ENCODE data around the gene ZSWIM5.
"Not testable (repeated sequence)": the region's sequence is repeated elsewhere in the genome, so short reads cannot be mapped to it uniquely, and the experiment has no call there.

ZSWIM5 gene

GRCh38 chr1:45097944-45098343 lies 108.5 kb downstream of the ZSWIM5 start:
- DNase-seq (ENCODE audit: insufficient read length, low spot score) (no peak), FAIRE-seq (no peak)

- DNase-seq (ENCODE audit: insufficient read length, low spot score) (no peak), FAIRE-seq (no peak)
These were observed 109.3 kb downstream of the ZSWIM5 start for GRCh38 chr1:45097079-45097478.

DNA sequence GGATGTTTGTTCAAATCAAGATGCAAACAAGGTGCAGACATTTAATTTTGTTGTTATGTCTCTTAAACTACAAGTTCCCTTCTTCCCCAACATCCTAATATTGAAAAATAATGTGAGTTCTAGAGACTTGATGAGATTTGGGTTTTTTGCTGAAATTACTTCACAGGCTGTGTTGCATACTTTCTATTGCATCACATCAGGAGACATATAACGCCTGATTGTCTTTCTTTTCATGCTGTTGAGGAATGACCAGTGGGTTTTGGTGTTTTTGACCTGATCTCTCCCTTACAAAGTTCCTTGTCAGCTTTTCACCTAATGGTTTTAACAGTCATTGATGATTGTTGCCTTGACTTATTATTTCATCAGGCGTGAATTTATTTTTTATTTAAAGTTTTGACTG lies 111.0 kb downstream of the ZSWIM5 start:
- no peak for FAIRE-seq
- DNase-seq (ENCODE audit: insufficient read length, low spot score), result no peak

DNA sequence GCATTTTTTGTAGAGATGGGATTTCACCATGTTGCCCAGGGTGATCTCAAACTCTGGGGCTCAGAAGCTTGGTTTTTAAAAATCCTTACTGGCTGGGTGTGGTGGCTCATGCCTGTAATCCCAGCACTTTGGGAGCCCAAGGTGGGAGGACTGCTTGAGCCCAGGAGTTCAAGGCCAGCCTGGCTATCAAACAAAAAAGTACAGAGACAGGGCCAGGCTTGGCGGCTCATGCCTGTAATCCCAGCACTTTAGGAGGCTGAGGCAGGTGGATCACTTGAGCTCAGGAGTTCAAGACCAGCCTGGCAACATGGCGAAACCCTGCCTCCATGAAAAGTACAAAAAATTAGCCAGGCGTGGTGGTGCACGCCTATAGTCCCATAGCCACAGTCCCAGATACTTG lies 112.0 kb downstream of the ZSWIM5 start:
- not testable (repeated sequence) for FAIRE-seq

GRCh38 chr1:45093334-45093733 lies 113.1 kb downstream of the ZSWIM5 start:
- no peak for FAIRE-seq
- no peak for DNase-seq (ENCODE audit: insufficient read length, low spot score)

More for the DNA sequence above, 112.0 kb downstream of the ZSWIM5 start:
- not testable (repeated sequence) for DNase-seq (ENCODE audit: insufficient read length, low spot score)

DNA sequence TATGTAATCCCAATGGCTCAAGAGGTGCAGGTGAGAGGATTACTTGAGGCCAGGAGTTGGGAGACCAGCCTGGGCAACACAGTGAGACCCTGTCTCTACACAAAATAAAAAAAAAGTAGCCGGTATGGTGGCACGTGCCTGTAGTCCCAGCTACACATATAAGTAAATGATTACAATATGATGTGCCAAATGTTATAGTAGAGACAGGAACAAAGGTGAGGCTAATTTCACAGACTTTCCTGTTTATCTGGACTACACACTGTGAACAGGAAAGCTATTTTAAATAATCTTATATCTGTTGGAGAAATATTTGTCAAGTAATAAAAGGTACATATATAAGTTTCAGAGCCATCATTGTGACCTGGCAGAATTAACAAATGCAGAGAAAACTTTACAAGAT lies 116.7 kb downstream of the ZSWIM5 start:
- FAIRE-seq, result no peak

DNA sequence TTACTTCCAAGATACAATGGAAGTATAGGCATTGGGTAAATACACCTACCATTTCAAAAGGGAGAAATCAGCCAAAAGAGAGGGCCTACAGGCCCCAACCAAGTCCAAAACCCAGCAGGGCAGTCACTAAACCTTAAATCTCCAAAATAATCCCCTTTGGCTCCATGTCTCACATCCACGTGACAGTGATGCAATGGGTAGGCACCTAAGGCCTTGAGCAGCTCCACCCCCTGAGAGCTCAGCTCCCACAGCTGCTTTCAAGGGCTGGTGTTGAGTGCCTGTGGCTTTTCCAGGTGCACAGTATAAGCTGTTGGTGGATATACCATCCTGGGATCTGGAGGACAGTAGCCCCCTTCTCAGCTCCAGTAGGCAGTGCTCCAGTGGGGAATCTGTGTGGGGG lies 121.8 kb downstream of the ZSWIM5 start:
- DNase-seq (ENCODE audit: insufficient read length, low spot score) (no peak), FAIRE-seq (no peak)

More for the DNA sequence above, 116.7 kb downstream of the ZSWIM5 start:
- no peak for DNase-seq (ENCODE audit: insufficient read length, low spot score)

DNA sequence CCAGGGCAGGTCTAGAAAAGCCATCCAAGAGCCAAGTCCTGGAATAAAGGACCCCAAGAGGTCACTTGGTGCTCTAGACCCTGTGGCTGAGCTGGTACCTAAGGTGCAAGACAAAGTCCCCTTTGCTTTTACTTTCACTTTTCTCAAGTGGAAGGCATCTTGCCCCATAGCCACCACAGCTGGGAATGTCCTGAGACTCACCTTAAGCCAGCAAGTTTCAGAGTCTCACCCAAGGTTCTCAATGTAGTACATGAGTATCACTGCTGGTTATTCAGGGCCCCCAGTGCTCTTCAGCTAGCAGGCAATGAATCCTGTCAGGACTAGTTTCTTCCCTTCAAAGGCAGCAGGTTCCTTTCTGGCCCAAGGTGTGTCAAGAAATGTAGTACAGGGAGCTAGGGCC lies 126.9 kb downstream of the ZSWIM5 start:
- FAIRE-seq, result no peak

GRCh38 chr1:45076959-45077358 lies 129.4 kb downstream of the ZSWIM5 start:
- FAIRE-seq, result not testable (repeated sequence)

More for the DNA sequence above, 126.9 kb downstream of the ZSWIM5 start:
- DNase-seq (ENCODE audit: insufficient read length, low spot score), result no peak

DNA sequence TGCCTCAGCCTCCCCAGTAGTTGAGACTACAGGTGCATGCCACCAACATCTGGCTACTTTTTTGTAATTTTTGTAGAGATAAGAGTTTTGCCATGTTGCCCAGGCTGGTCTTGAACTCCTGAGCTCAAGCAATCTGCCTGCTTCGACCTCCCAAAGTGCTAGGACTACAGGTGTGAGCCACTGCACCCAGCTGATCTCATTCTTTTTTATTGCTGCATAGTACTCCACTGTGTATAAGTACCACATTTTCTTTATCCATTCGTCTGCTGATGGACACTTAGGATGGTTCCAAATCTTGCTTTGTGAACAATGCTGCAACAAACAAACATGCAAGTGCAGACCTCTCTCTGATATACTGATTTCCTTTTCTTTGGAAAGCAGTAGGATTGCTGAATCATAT lies 134.8 kb downstream of the ZSWIM5 start:
- no peak for DNase-seq (ENCODE audit: insufficient read length, low spot score)
- FAIRE-seq, result no peak

More at GRCh38 chr1:45076959-45077358, 129.4 kb downstream of the ZSWIM5 start:
- not testable (repeated sequence) for DNase-seq (ENCODE audit: insufficient read length, low spot score)

- no peak for FAIRE-seq
- DNase-seq (ENCODE audit: insufficient read length, low spot score), result no peak
These were observed 138.6 kb downstream of the ZSWIM5 start for GRCh38 chr1:45067806-45068205.

GRCh38 chr1:45065083-45065482 lies 141.3 kb downstream of the ZSWIM5 start:
- DNase-seq (ENCODE audit: insufficient read length, low spot score) (no peak), FAIRE-seq (no peak)

DNA sequence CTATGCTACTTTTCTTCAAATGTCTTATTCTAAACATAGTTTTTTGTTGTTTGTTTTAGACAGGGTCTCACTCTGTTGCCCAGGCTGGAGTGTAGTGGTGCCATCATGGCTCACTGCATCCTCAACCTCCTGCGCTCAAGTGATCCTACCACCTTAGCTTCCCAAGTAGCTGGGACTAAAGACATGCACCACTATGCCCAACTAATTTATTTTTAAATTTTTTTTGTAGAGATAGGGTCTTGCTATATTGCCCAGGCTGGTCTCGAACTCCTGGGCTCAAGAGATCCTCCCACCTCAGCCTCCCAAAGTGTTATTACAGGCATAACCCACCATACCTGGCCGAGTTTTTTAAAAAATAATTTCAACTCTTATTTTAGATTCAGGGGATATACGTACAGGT lies 143.9 kb downstream of the ZSWIM5 start:
- not testable (repeated sequence) for DNase-seq (ENCODE audit: insufficient read length, low spot score); FAIRE-seq

GRCh38 chr1:45059829-45060228 lies 146.6 kb downstream of the ZSWIM5 start:
- FAIRE-seq, result no peak

GRCh38 chr1:45057542-45057941 lies 148.9 kb downstream of the ZSWIM5 start:
- DNase-seq (ENCODE audit: insufficient read length, low spot score), result no peak
- no peak for FAIRE-seq

More at GRCh38 chr1:45059829-45060228, 146.6 kb downstream of the ZSWIM5 start:
- DNase-seq (ENCODE audit: insufficient read length, low spot score), result no peak

GRCh38 chr1:45051005-45051772 lies 155.2 kb downstream of the ZSWIM5 start:
- FAIRE-seq (peak; percentile 38), DNase-seq (ENCODE audit: insufficient read length, low spot score) (no peak)

- DNase-seq (ENCODE audit: insufficient read length, low spot score), result no peak
- no peak for FAIRE-seq
These were observed 159.4 kb downstream of the ZSWIM5 start for GRCh38 chr1:45047032-45047431.

DNA sequence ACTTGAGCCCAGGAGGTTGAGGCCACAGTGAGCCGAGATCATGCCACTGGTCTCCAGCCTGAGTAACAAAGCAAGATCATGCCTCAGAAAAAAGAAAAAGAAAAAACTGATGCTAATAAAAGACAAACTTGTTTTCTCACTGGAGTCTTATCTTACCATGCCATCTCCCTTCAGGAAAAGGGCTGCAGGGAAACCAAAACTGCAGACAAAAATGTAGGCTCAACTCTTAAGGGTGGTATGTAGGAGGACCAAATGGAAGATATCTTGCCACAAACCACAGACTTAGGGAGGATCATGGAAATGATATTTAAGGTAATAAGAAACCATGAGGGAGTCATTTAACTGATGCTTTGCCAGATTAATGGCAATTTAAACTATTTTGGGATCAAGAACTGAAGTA lies 161.5 kb downstream of the ZSWIM5 start:
- DNase-seq (ENCODE audit: insufficient read length, low spot score), result no peak
- no peak for FAIRE-seq

DNA sequence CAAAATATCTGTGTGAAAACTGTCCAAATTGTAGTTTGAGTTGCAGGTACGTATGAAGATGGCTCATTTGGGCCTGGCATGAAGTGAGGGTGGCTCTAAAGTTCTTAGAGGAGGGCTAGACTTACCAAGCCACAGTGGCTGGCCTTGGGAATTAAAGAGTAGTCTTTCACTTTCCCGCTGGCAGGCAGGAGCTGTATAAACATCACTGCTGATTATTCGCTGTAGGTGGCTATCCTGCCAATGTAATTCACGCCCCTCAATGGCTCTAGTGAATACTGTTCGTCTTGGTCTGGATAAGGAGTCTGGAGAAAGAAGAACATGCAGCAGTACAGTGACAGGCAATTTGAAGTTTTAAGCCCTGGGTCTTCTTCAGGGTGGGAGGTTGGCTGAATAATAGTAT lies 163.3 kb downstream of the ZSWIM5 start:
- DNase-seq (ENCODE audit: insufficient read length, low spot score), result no peak
- FAIRE-seq, result no peak

DNA sequence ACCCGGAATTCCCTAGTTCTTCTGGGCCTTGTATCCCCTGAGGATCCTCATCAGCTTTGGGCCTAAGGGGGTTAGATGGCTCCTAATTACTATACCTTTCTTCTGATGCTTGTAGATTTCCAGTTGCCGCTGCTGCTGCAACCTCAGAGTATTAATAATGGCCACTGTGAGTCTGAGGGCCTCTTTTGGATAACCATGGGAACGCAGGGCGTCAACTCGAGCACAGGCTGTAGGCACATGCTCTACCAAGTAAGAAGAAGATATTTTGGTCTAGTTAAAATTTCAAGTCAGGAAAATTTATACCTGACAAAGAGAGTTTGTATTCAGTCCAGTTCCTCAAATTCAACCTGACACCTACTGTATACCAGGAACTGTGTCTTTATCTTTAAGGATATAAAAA lies 166.1 kb downstream of the ZSWIM5 start:
- FAIRE-seq (no peak), DNase-seq (ENCODE audit: insufficient read length, low spot score) (no peak)

DNA sequence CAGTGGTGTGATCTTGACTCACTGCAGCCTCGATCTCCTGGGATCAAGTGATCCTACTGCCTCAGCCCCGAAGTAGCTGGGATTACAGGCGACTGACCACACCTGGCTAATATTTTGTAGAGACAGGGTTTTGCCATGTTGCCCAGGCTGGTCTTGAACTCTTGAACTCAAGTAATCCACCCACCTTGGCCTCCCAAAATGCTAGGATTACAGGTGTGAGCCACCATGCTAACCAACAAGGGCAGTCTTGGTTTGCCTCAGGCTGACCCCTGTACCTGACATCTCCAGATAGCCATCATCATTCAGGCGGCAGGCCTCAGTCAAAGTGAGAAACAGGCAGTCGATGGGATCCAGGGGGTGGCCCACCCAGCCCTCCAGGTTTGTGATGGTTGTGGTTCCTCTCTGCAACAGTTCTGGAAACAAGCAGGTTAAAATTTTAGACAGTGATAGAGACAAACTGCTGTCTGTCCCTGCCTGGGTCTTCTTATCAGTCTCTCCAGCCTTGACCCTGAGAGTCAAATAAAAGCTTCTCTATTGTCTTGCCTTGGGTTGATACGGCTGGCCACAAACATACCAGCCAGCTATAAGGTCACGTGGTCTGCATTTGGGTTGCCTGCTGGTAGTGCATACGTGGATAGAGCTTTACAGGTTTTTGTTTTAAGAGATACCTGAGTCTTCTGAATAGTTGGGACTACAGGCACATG lies 167.6 kb downstream of the ZSWIM5 start:
- no peak for FAIRE-seq
- DNase-seq (ENCODE audit: insufficient read length, low spot score), result no peak

- FAIRE-seq (no peak), DNase-seq (ENCODE audit: insufficient read length, low spot score) (no peak)
These were observed 168.2 kb downstream of the ZSWIM5 start for GRCh38 chr1:45038240-45038639.

Measured in HTR-8/SVneo (cell line).